HEK293 (cell line): ENCODE data around the gene ANKRD6.

Experiments used
- CTCF ChIA-PET: fragments of 350-600 bp; formaldehyde crosslinking; extraction: SDS; loops from one replicate; lab custom pipeline; 2021; ENCODE audit warnings: antibody characterized with exemption; lab: Yijun Ruan, JAX
- POLR2A ChIA-PET: fragments of 300-600 bp; formaldehyde crosslinking; extraction: SDS; loops from one replicate; lab custom pipeline; 2020; ENCODE audit warnings: antibody characterized with exemption, inconsistent platforms; lab: Yijun Ruan, JAX
- H3K27ac ChIP-seq: fragments of 200-500 bp; sonication (Bioruptor generic); 2 replicates; pipeline ENCODE4 v1.5.1; 2014; ENCODE audit warnings: low read depth, low read length, control low read depth, inconsistent platforms; ENCODE audit errors: extremely low read depth
- H3K36me3 ChIP-seq, 2 experiments: fragments of 200-500 bp in 1 of 2; sonication (Bioruptor generic) in 1 of 2; 1 replicate in 1 of 2; 2 replicates in 1 of 2; pipeline ENCODE4 v1.5.1; 2014 to 2017; ENCODE audit warnings: inconsistent platforms in 2 of 2, low read length in 2 of 2; ENCODE audit not compliant: control insufficient read depth in 2 of 2, insufficient read depth in 1 of 2
- H3K4me1 ChIP-seq: fragments of 200-500 bp; sonication (Bioruptor generic); 2 replicates; pipeline ENCODE4 v1.5.1; 2014; ENCODE audit warnings: mild to moderate bottlenecking, low read length, inconsistent platforms; ENCODE audit not compliant: control insufficient read depth, insufficient read depth
- H3K4me3 ChIP-seq: 2 replicates; pipeline ENCODE4 v1.5.1; 2011; ENCODE audit warnings: low read depth, mild to moderate bottlenecking, control low read depth, low read length, moderate library complexity
- H3K9me3 ChIP-seq: fragments of 200-500 bp; sonication (Bioruptor generic); 2 replicates; pipeline ENCODE4 v1.5.1; 2014; ENCODE audit warnings: low read depth, low read length, inconsistent platforms; ENCODE audit not compliant: control insufficient read depth, insufficient read depth
- EGR2 ChIP-seq: fragments of 450-650 bp; formaldehyde crosslinking; IDR thresholded peaks from 2 replicates; pipeline ENCODE4 v1.5.1; 2016; ENCODE audit warnings: low read depth, missing biosample characterization, missing genetic modification characterization
- FEZF1 ChIP-seq: fragments of 450-650 bp; formaldehyde crosslinking; IDR thresholded peaks from 2 replicates; pipeline ENCODE4 v1.5.1; 2016; ENCODE audit warnings: missing biosample characterization, missing genetic modification characterization
- GFI1B ChIP-seq: fragments of 450-650 bp; formaldehyde crosslinking; IDR thresholded peaks from 2 replicates; pipeline ENCODE4 v1.5.1; 2016; ENCODE audit warnings: missing biosample characterization, missing genetic modification characterization
- IKZF3 ChIP-seq: fragments of 450-650 bp; IDR thresholded peaks from 2 replicates; pipeline ENCODE4 v1.5.0; 2018; ENCODE audit warnings: missing biosample characterization, mild to moderate bottlenecking, missing genetic modification characterization, moderate library complexity
- SP3 ChIP-seq: fragments of 450-650 bp; formaldehyde crosslinking; IDR thresholded peaks from 2 replicates; pipeline ENCODE4 v1.5.1; 2016; ENCODE audit warnings: missing biosample characterization, missing genetic modification characterization
- ZBTB17 ChIP-seq: fragments of 450-650 bp; formaldehyde crosslinking; IDR thresholded peaks from 2 replicates; pipeline ENCODE4 v1.5.1; 2016; ENCODE audit warnings: missing biosample characterization, missing genetic modification characterization
- ZFHX2 ChIP-seq: fragments of 450-650 bp; formaldehyde crosslinking; conservative IDR thresholded peaks from 2 replicates; pipeline ENCODE4 v1.5.1; 2016; ENCODE audit warnings: missing biosample characterization, missing genetic modification characterization
- ZNF157 ChIP-seq: fragments of 450-650 bp; formaldehyde crosslinking; IDR thresholded peaks from 2 replicates; pipeline ENCODE4 v1.5.1; 2016; ENCODE audit warnings: missing biosample characterization, missing genetic modification characterization
- ZNF341 ChIP-seq: fragments of 450-650 bp; formaldehyde crosslinking; IDR thresholded peaks from 2 replicates; pipeline ENCODE4; 2016; ENCODE audit warnings: low read depth, missing biosample characterization, missing genetic modification characterization
- ZNF433 ChIP-seq: fragments of 450-650 bp; formaldehyde crosslinking; IDR thresholded peaks from 2 replicates; pipeline ENCODE4 v1.5.1; 2016; ENCODE audit warnings: missing biosample characterization, missing genetic modification characterization, low read depth
- ZNF529 ChIP-seq: fragments of 450-650 bp; formaldehyde crosslinking; IDR thresholded peaks from 2 replicates; pipeline ENCODE4 v1.5.1; 2017; ENCODE audit warnings: missing genetic modification characterization, missing biosample characterization; ENCODE audit not compliant: insufficient replicate concordance
- ZNF658 ChIP-seq: fragments of 450-650 bp; formaldehyde crosslinking; IDR thresholded peaks from 2 replicates; pipeline ENCODE4; 2016; ENCODE audit warnings: missing biosample characterization, missing genetic modification characterization
- ZNF785 ChIP-seq: fragments of 450-650 bp; formaldehyde crosslinking; IDR thresholded peaks from 2 replicates; pipeline ENCODE4 v1.5.1; 2016; ENCODE audit warnings: missing biosample characterization, missing genetic modification characterization
- TF ChIP-seq, protein P1 (sequence below): fragments of 450-650 bp; formaldehyde crosslinking; IDR thresholded peaks from 2 replicates; pipeline ENCODE4 v1.5.1; 2016; ENCODE audit warnings: missing biosample characterization, missing genetic modification characterization, borderline replicate concordance
- TF ChIP-seq, protein P2 (sequence below): fragments of 450-650 bp; formaldehyde crosslinking; IDR thresholded peaks from 2 replicates; pipeline ENCODE4 v1.5.1; 2016; ENCODE audit warnings: missing biosample characterization, missing genetic modification characterization
- TF ChIP-seq, protein P3 (sequence below): fragments of 450-650 bp; formaldehyde crosslinking; IDR thresholded peaks from 2 replicates; pipeline ENCODE4 v1.5.1; 2017; ENCODE audit warnings: missing biosample characterization, missing genetic modification characterization
- TF ChIP-seq, protein P4 (sequence below): fragments of 450-650 bp; formaldehyde crosslinking; IDR thresholded peaks from 2 replicates; pipeline ENCODE4 v1.5.1; 2016; ENCODE audit warnings: missing biosample characterization, missing genetic modification characterization, borderline replicate concordance

The ANKRD6 gene

DNA sequence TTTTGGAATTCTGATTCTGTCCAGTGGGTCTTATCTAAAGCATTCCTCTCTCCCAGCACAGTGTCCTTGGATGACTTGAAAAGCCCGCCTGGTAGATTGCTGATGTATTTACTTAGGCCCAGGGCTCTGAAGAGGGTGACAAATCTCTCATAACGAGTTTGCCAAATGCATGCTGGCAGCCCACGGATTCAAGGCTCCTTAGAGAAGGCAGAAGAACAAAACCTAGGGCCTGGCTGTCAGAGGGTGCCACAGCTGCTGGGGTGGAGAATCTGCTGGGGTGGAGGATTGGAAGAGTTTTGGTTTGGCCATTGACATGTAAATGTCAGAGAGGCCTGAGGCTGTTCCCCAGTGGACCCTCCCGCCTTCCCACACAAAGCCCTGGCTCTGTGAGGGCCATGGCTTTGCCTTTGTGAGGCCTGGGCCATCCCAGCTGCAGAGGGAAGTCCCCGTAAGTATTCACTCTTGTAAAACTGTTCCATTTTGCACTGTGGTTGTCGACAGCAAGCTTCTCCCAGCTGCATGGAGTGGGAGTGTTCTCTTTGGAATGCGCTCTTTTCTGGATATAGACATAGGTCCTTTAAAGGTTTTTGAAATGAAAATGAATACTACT, 50.3 kb downstream of the ANKRD6 start:
- peak overlapping the region; percentile 42; the same call in 1 of the 2 replicates for H3K27ac ChIP-seq
- no peaks in the 10 kb centered on the region; the same call in 1 of the 2 replicates for H3K9me3 ChIP-seq
- H3K4me1 ChIP-seq = peaks cover 6% of the 10 kb centered on the region; the same call in 1 of the 2 replicates
- TF ChIP-seq ZNF341 (tag by site-specific recombination) = peak; percentile 88
- TF ChIP-seq ZBTB17 (tag by site-specific recombination) = peak; percentile 81
- TF ChIP-seq, protein P1, sequence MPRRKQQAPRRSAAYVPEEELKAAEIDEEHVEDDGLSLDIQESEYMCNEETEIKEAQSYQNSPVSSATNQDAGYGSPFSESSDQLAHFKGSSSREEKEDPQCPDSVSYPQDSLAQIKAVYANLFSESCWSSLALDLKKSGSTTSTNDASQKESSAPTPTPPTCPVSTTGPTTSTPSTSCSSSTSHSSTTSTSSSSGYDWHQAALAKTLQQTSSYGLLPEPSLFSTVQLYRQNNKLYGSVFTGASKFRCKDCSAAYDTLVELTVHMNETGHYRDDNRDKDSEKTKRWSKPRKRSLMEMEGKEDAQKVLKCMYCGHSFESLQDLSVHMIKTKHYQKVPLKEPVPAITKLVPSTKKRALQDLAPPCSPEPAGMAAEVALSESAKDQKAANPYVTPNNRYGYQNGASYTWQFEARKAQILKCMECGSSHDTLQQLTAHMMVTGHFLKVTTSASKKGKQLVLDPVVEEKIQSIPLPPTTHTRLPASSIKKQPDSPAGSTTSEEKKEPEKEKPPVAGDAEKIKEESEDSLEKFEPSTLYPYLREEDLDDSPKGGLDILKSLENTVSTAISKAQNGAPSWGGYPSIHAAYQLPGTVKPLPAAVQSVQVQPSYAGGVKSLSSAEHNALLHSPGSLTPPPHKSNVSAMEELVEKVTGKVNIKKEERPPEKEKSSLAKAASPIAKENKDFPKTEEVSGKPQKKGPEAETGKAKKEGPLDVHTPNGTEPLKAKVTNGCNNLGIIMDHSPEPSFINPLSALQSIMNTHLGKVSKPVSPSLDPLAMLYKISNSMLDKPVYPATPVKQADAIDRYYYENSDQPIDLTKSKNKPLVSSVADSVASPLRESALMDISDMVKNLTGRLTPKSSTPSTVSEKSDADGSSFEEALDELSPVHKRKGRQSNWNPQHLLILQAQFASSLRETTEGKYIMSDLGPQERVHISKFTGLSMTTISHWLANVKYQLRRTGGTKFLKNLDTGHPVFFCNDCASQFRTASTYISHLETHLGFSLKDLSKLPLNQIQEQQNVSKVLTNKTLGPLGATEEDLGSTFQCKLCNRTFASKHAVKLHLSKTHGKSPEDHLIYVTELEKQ (tag by site-specific recombination) = no peak
- no peak for TF ChIP-seq ZNF157
- TF ChIP-seq, protein P2, sequence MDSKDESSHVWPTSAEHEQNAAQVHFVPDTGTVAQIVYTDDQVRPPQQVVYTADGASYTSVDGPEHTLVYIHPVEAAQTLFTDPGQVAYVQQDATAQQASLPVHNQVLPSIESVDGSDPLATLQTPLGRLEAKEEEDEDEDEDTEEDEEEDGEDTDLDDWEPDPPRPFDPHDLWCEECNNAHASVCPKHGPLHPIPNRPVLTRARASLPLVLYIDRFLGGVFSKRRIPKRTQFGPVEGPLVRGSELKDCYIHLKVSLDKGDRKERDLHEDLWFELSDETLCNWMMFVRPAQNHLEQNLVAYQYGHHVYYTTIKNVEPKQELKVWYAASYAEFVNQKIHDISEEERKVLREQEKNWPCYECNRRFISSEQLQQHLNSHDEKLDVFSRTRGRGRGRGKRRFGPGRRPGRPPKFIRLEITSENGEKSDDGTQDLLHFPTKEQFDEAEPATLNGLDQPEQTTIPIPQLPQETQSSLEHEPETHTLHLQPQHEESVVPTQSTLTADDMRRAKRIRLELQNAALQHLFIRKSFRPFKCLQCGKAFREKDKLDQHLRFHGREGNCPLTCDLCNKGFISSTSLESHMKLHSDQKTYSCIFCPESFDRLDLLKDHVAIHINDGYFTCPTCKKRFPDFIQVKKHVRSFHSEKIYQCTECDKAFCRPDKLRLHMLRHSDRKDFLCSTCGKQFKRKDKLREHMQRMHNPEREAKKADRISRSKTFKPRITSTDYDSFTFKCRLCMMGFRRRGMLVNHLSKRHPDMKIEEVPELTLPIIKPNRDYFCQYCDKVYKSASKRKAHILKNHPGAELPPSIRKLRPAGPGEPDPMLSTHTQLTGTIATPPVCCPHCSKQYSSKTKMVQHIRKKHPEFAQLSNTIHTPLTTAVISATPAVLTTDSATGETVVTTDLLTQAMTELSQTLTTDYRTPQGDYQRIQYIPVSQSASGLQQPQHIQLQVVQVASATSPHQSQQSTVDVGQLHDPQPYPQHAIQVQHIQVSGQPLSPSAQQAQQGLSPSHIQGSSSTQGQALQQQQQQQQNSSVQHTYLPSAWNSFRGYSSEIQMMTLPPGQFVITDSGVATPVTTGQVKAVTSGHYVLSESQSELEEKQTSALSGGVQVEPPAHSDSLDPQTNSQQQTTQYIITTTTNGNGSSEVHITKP (tag by site-specific recombination) = peak; percentile 35
- TF ChIP-seq, protein P3, sequence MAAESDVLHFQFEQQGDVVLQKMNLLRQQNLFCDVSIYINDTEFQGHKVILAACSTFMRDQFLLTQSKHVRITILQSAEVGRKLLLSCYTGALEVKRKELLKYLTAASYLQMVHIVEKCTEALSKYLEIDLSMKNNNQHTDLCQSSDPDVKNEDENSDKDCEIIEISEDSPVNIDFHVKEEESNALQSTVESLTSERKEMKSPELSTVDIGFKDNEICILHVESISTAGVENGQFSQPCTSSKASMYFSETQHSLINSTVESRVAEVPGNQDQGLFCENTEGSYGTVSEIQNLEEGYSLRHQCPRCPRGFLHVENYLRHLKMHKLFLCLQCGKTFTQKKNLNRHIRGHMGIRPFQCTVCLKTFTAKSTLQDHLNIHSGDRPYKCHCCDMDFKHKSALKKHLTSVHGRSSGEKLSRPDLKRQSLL (tag by site-specific recombination) = no peak
- TF ChIP-seq IKZF3 (tag by site-specific recombination) = 0 out of 2 replicates have a peak, but pooled peaks have one; percentile 43
- TF ChIP-seq FEZF1 (tag by site-specific recombination) = peak; percentile 46
- TF ChIP-seq ZNF658 (tag by site-specific recombination) = no peak
- TF ChIP-seq ZFHX2 (tag by site-specific recombination) = peak; percentile 70
- peak; percentile 20; the same call in 1 of the 2 replicates for TF ChIP-seq GFI1B (tag by site-specific recombination)
- peak; percentile 63; the same call in 1 of the 2 replicates for TF ChIP-seq EGR2 (tag by site-specific recombination)
- TF ChIP-seq SP3 (tag by site-specific recombination) = no peak
- TF ChIP-seq ZNF529 (tag by site-specific recombination) = no peak
- TF ChIP-seq, protein P4, sequence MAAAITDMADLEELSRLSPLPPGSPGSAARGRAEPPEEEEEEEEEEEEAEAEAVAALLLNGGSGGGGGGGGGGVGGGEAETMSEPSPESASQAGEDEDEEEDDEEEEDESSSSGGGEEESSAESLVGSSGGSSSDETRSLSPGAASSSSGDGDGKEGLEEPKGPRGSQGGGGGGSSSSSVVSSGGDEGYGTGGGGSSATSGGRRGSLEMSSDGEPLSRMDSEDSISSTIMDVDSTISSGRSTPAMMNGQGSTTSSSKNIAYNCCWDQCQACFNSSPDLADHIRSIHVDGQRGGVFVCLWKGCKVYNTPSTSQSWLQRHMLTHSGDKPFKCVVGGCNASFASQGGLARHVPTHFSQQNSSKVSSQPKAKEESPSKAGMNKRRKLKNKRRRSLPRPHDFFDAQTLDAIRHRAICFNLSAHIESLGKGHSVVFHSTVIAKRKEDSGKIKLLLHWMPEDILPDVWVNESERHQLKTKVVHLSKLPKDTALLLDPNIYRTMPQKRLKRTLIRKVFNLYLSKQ (tag by site-specific recombination) = no peak
- no peak for TF ChIP-seq ZNF433 (tag by site-specific recombination)
- no peak for TF ChIP-seq ZNF785 (tag by site-specific recombination)
- TF ChIP-seq, all 188 proteins: peak for 8
- H3K4me3 ChIP-seq = no peak overlapping the region
- no peaks in the 10 kb centered on the region for H3K36me3 ChIP-seq
- ChIA-PET CTCF (interaction anchor here (0.7 to 1.1 kb wide), 2 partner anchors 14 to 35 kb away, joined by 3 read pairs; no protein-coding TSS in a partner anchor), POLR2A (no interaction called here)
